Upper lobe of left lung (tissue), 6 donors: ENCODE data around the gene BTLA. TPM values are rescaled to one million over a fixed set of nuclear protein-coding genes. Genes with fewer than 3 reads are reported as not detected.
A peak's percentile ranks its signal among the peaks of the same experiment; 100 is the strongest.

Source experiments
- ATAC-seq, 2 donors: fragments of 200-7000 bp; cut with Tn5 transposase; one replicate each; pipeline ENCODE4 v1.9.1; 2022; ENCODE audit warnings: mild to moderate bottlenecking in 2 of 2, moderate library complexity in 2 of 2; ENCODE audit not compliant: low FRiP score in 2 of 2
- DNase-seq, 2 donors: peaks; one replicate each; pipeline ENCODE4 v3.0.0-alpha.2; 2019 to 2020
- H3K27ac ChIP-seq, 4 donors: fragments of 200-600 bp; sonication (generic); one replicate each; pipeline ENCODE4 v1.5.1; 2016 to 2019
- H3K27me3 ChIP-seq, 4 donors: fragments of 200-600 bp; sonication (generic); one replicate each; pipeline ENCODE4 v1.5.1; 2017 to 2019
- H3K36me3 ChIP-seq, 4 donors: fragments of 200-600 bp; sonication (generic); one replicate each; pipeline ENCODE4 v1.5.1; 2016 to 2019
- H3K4me1 ChIP-seq, 4 donors: fragments of 200-600 bp; sonication (generic); one replicate each; pipeline ENCODE4 v1.5.1; 2018 to 2019
- H3K4me3 ChIP-seq, 4 donors: fragments of 200-600 bp; sonication (generic); one replicate each; pipeline ENCODE4 v1.5.1; 2017 to 2019; ENCODE audit warnings: mild to moderate bottlenecking in 2 of 4, moderate library complexity in 1 of 4
- H3K9me3 ChIP-seq, 4 donors: fragments of 200-600 bp; sonication (generic); one replicate each; pipeline ENCODE4 v1.5.1; 2018 to 2019
- CTCF ChIP-seq, 6 experiments: fragments of 450-650 bp in 4 of 6; fragments of 200-600 bp in 2 of 6; sonication (generic) in 2 of 6; IDR thresholded peaks; one replicate each; pipeline ENCODE4 v1.5.1; 2016 to 2019; ENCODE audit warnings: antibody characterized with exemption in 6 of 6
- EP300 ChIP-seq, 4 donors: sonication (generic); formaldehyde crosslinking; IDR thresholded peaks; one replicate each; pipeline ENCODE4 v1.5.1; 2017; ENCODE audit warnings: antibody characterized with exemption in 4 of 4, control low read depth in 2 of 4
- POLR2A ChIP-seq, 4 donors: fragments of 450-650 bp; IDR thresholded peaks; one replicate each; pipeline ENCODE4 v1.5.1; 2016 to 2017; ENCODE audit warnings: antibody characterized with exemption in 4 of 4, mild to moderate bottlenecking in 2 of 4
- POLR2AphosphoS5 ChIP-seq, 2 donors: sonication (generic); formaldehyde crosslinking; IDR thresholded peaks; one replicate each; pipeline ENCODE4 v1.5.1; 2017; ENCODE audit warnings: antibody characterized with exemption in 2 of 2
- WGBS, 2 donors: methylation state at CpG; one replicate each; pipeline ENCODE4 v1.1.5; 2017 to 2018; 5-methylcytosine and 5-hydroxymethylcytosine counted together
- total RNA-seq, 6 donors: library from RNA; depleted of rRNA in 4 of 6; stranded (reverse); fragments of >200 nt in 4 of 6; gene quantifications; one replicate each; pipeline versions ENCODE4 v1.1.0 to v1.2.1, GENCODE V29; 2016 to 2021
- donor health status: DM: no; HTN: no; CAD: no; lungs with moderate emphysema.
- donor health status: DM: no; HTN: yes; CAD: no; lungs with severe emphysema.

The BTLA gene
- total RNA-seq, 6 donors from 2014 or later, result 1.0 to 11.3 (median 1.0) TPM; not detected in 1

DNA sequence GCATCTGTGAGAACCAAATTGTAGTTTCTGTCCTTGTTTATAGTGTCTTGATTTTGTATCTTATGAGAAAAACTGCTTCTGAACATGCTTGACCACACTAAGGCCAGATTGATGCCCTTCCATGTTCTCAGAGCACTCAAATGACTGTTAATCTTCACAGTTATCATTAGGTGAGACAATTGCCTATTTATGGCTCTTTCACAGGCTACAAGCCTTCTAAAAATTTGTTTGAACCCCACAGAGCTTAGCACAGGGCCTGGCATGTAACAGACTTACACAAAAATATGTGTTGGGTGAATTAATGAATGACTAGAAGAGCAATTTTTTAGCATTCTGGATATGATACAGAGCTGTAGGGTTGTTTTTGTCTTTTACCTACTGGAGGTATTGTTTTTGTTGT, 43.1 kb downstream of the BTLA start:
- no peaks in the 10 kb centered on the region for H3K27me3 ChIP-seq
- H3K36me3 ChIP-seq, result no peaks in the 10 kb centered on the region
- no peaks in the 10 kb centered on the region for H3K9me3 ChIP-seq
- TF ChIP-seq POLR2AphosphoS5 (IDR thresholded peaks at IDR 0.05) (no peak), CTCF (IDR thresholded peaks at IDR 0.05) (no peak), POLR2A (IDR thresholded peaks at IDR 0.05) (no peak), EP300 (IDR thresholded peaks at IDR 0.05) (no peak)
- no peaks in the 10 kb centered on the region for H3K4me1 ChIP-seq
- no peak overlapping the region for H3K27ac ChIP-seq
- no peak overlapping the region for H3K4me3 ChIP-seq
- DNase-seq (no peak), ATAC-seq (no peak)

DNA sequence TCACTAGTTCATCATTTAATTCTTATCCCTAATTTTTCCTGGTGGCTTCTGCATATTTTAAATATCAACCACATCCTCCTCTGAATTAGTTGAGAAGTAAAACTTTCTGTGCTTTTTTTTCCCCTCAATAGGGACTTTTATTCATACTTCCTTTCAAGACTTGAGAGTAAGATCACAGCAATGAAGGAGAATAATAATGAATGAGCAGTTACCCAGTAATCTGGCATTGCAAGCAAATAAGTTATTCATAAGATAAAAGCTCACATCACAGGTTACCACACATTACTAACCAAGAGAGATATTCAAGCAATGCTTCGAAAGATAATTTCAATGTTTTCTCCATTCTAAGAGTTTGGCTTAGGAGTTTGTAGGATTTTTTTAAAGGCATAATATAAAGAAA, 50.3 kb downstream of the BTLA start:
- Histone ChIP-seq H3K4me3 (no peak overlapping the region), H3K9me3 (no peaks in the 10 kb centered on the region), H3K27ac (no peak overlapping the region), H3K4me1 (no peaks in the 10 kb centered on the region), H3K36me3 (no peaks in the 10 kb centered on the region), H3K27me3 (no peaks in the 10 kb centered on the region)
- 47 to 94% methylated on average over 1 of the region's 1 CpG for WGBS, 2 donors
- ATAC-seq (no peak), DNase-seq (no peak)
- TF ChIP-seq POLR2A (IDR thresholded peaks at IDR 0.05) (no peak), CTCF (IDR thresholded peaks at IDR 0.05) (no peak), POLR2AphosphoS5 (IDR thresholded peaks at IDR 0.05) (no peak), EP300 (IDR thresholded peaks at IDR 0.05) (no peak)

GRCh38 chr3:112446343-112446742, 52.9 kb downstream of the BTLA start:
- TF ChIP-seq CTCF (IDR thresholded peaks at IDR 0.05) (no peak), EP300 (IDR thresholded peaks at IDR 0.05) (no peak)
- no peak overlapping the region for H3K27ac ChIP-seq
- WGBS, 2 donors, result 75 to 80% methylated on average over 1 of the region's 1 CpG
- no peaks in the 10 kb centered on the region for H3K36me3 ChIP-seq
- peak in 1 of 2 donors; percentile 38 for ATAC-seq
- no peaks in the 10 kb centered on the region for H3K27me3 ChIP-seq
- no peaks in the 10 kb centered on the region for H3K9me3 ChIP-seq
- H3K4me3 ChIP-seq, result no peak overlapping the region
- no peaks in the 10 kb centered on the region for H3K4me1 ChIP-seq
- DNase-seq, result no peak

GRCh38 chr3:112445839-112446238, 53.4 kb downstream of the BTLA start:
- H3K27me3 ChIP-seq, result no peaks in the 10 kb centered on the region
- DNase-seq, result no peak
- TF ChIP-seq POLR2A (IDR thresholded peaks at IDR 0.05), result no peak
- H3K4me1 ChIP-seq, result no peaks in the 10 kb centered on the region
- no peak overlapping the region for H3K27ac ChIP-seq
- 78 to 80% methylated on average over 2 of the region's 2 CpGs for WGBS, 2 donors
- ATAC-seq, result no peak
- H3K9me3 ChIP-seq, result no peaks in the 10 kb centered on the region
- H3K36me3 ChIP-seq, result no peaks in the 10 kb centered on the region
- H3K4me3 ChIP-seq, result no peak overlapping the region

- peak in 1 of 2 donors; percentile 30 for ATAC-seq
- Histone ChIP-seq H3K4me1 (no peaks in the 10 kb centered on the region), H3K27me3 (no peaks in the 10 kb centered on the region), H3K27ac (no peak overlapping the region), H3K9me3 (peaks cover 0 to 5% (median 0%) of the 10 kb centered on the region in 4 donors), H3K36me3 (no peaks in the 10 kb centered on the region), H3K4me3 (no peak overlapping the region)
- DNase-seq, result no peak
- WGBS, 2 donors, result 60 to 78% methylated on average over 6 of the region's 6 CpGs
- no peak for TF ChIP-seq EP300 (IDR thresholded peaks at IDR 0.05)
- peak in 3 of 6 experiments; percentile 20 to 43 (median 33) for TF ChIP-seq CTCF (IDR thresholded peaks at IDR 0.05)
- no peak for TF ChIP-seq POLR2A (IDR thresholded peaks at IDR 0.05)
Measured at GRCh38 chr3:112437146-112438022, 61.9 kb downstream of the BTLA start.
